Activated CD8-positive, alpha-beta memory T cell treated with anti-CD3 and anti-CD28 coated beads, Interleukin-2, amount 50 U/mL, for 1 hour (primary cell): ENCODE data around the gene CNBD2.
"Not testable (repeated sequence)": the region's sequence is repeated elsewhere in the genome, so short reads cannot be mapped to it uniquely, and the experiment has no call there.

Experiments
- DNase-seq: peaks from one replicate; pipeline ENCODE4 v3.0.0-alpha.2; 2020; ENCODE audit errors: extremely low read depth

Gene CNBD2

DNA sequence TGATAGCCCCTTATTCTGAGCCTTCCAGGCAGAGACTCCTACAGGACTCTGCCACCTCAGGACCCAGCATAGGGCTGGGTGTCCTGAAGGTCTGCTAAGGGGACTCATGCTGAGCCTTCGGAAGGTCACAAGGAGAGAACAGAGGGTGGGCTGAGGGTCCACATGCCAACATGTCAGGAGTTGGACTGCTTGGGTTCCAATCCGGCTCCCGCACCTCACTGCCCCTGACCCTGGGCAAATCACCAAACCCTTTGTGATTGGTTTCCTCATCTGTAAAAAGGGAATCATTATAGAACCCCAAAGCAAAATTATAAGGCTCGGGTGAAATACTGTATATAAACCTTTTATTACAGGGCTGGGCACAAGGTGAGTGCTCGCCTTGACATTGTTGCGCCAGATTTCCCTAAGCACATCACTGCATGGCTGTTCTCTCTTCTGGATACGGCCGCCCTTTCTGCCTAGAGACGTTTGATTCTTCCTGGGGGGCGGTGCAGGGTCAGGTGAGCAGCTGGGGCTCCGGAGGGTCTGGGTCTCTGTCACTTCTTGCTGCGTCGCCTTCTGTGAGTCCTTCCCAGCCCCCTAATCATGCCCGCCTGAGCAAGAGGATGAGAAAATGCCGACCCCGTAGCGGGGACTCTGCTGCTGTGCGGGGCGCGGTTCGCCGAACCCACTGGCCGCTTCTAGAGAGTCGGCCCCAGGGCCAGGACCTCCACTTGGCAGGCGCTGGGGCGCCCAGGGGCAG is 95.7 kb downstream of the CNBD2 start:
- no peak for DNase-seq

DNA sequence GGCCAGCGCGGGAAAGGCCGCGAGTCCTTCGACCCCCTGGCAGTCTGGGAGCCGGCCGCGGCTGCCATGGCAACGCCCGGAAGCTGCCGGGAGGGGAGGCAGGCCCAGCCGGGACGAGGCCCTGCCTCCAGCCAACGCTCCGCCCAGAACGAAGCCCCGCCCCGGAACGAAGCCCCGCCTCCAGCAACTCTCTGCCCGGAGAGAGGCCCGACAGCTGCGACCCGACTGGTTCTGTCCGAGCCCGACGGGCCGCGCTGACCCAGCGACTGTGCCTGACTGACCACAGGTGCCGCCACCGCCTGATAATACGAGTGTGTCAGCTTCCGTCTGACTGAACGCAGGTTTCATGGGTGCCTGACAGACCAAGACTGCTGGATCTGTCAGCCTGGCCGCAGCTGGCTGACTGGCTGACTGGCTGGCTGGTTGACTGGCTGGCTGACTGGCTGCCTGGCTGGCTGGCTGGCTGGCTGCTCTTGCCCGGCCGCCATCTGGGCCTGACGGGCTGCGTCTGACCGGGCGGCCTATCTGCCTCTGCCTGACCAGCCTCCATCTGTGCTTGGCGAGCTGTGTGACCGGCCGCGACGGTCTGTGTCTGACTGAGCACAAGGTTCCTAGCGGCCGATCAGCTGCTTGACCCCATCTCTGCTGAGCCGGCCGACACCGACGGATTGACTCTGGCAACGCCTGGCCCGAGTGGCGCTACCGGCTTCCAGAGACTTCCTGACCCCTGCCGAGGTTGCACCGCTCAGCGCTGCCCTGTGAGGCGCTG is 96.5 kb downstream of the CNBD2 start:
- DNase-seq = peak; percentile 58

DNA sequence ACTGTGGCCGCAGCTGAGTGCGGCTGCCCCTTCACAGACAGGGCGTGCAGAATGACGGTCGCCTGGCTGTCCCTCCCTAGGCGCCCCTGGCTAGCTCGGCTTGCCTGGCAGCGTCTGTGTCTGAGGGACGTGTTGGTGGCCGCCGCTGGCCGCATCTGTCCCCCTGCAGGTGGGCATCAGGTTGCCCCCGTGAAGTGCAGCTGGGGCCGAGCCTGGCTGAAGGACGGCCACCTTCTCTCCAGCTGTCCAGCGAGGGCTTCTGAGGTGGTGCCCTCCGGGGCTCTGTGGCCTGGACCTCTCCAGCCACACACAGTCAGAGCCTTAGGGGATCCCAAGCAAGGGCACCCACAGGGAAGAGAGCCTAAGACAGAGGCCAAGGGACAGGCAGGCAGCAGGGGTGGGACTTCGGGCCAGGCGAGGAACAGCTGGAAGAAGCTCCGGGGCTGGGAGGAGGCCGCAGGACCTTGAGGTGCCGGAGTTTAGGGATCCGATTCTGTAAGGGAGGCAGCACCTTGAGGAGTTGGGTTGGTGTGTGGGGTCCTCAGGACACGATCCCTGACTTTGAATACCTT is 97.1 kb downstream of the CNBD2 start:
- DNase-seq = no peak

DNA sequence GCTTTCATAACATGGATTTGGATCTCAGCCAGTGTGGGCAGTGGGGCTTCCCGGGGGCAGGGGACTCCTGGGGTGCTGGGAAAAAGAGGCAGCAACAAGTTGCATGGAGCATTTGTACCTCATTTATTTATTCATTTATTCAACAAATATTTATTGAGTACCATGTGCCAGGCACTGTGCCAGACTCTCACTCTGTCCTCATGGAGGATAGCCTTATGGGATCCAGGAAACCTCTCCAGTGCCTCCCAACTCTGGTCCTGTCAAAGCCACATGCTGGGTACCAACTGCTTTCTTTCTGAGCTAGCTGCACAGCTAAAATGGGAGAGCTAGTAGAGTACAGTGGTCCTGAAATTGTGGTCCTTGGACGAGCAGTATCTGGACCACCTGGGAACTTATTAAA is 98.4 kb downstream of the CNBD2 start:
- DNase-seq = no peak

DNA sequence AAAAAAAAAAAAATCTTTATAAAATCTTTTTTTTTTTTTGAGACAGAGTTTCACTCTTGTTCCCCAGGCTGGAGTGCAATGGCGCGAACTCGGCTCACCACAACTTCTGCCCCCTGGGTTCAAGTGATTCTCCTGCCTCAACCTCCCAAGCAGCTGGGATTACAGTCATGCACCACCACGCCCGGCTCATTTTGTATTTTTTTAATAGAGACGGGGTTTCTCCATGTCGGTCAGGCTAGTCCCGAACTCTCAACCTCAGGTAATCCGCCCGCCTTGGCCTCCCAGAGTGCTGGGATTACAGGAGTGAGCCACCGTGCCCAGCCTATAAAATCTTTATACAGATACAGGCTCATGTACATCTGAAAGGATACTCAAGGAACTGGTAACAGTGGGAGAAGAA is 100.1 kb downstream of the CNBD2 start:
- not testable (repeated sequence) for DNase-seq

DNA sequence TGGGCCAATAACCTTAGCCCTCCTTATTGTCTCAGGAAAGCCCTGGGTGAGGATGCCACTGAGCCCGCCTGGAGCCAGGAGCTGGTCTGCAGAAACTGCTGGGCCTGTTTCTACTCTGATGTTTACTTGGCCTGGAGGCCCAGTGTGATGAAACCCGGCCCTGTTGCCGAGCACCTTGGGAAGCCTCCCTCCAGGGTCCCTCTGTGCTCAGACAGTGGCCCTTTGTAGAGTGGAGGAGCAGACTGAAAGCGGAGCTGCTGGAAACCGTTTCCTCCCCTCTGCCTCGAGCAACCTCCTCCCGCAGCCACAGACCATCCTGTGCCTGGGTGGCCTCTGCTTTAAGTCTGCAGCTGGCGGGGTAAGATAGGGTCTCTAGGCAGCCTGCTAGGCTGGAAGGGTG is 102.1 kb downstream of the CNBD2 start:
- no peak for DNase-seq

DNA sequence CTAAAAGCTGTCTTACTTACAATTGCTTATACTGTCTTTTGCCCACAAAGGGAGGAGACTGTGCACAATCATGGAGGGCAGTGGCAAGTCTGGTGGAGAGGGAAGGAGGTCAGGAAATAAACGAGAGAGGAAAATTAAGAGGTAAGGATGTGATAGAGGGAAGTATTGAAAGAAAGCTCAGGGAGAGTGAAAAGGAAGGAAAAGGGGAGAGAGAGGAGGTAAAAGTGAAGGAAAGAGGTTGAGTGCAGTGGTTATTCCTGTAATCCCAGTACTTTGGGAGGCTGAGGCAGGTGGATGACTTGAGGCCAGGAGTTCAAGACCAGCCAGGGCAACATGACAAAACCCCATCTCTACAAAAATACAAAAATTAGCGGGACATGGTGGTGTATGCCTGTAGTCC is 103.5 kb downstream of the CNBD2 start:
- DNase-seq = no peak

DNA sequence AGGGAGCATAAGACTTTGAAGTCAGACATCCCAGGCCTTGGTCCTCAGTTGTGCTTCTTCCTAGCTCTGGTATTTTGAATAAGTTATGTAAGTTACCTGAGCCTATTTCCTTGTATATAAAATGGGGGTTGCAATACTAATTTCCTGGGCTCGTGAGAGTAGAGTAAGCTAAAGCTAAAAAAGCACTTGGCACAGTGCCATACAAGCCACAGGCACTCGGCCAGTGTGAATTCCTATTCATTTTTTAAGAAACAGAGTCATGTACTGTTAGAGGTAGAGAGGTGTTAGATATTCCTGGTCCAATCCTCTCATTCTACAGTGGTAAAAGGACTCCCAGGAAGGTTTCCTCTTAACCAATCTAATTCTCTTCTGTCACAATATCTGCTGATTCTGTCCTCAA is 106.6 kb downstream of the CNBD2 start:
- DNase-seq = no peak

DNA sequence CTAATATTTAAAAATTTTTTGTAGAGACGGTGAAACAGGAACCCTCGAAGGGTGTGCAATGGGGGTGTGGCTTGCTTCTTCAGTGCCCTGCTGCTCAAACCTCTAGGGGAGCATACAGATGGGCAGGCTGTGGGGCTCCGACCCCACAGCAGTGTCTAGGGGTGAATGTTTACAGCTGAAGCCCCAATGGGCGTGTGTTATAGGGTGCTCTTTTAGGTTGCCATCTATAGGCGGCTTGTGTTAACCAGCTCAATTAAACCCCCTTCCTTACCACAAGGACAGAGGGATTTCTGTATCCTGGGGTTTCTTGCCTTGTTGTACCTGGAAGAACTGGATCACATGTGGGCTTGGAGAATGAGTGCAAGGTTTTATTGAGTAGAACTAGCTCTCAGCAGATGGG is 109.4 kb downstream of the CNBD2 start:
- not testable (repeated sequence) for DNase-seq

DNA sequence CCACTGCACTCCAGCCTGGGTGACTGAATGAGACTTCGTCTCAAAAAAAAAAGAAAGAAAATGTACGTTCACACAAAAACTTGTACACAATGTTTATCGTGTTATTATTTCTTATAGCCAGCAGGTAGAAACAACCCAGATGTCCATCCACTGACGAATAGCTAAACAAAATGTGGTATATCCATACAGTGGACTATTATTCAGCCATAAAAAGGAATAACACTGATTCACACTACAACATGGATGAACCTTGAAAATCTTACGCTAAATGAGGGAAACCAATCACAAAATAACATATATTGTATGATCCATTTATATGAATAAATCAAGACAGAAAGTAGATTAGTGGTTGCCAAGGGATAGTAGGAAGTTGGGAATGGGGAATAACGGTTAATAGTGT is 111.1 kb downstream of the CNBD2 start:
- no peak for DNase-seq

DNA sequence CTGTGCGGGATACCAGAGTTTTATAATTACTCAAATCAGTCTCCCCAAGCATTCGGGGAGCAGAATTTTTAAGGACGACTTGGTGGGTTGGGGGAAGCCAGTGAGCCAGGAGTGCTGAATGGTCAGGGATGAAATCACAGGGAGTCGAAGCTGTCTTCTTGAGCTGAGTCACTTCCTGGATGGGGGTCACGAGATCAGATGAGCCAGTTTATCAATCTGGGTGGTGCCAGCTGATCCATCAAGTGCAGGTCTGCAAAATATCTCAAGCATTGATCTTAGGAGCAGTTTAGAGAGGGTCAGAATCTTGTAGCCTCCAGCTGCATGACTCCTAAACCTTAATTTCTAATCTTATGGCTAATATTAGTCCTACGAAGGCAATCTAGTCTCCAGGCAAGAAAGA is 111.6 kb downstream of the CNBD2 start:
- DNase-seq = not testable (repeated sequence)
